ENCODE data around the gene MFSD11. TPM values are rescaled to one million over a fixed set of nuclear protein-coding genes. Genes with fewer than 3 reads are reported as not detected.
"Not testable (repeated sequence)": the region's sequence is repeated elsewhere in the genome, so short reads cannot be mapped to it uniquely, and the experiment has no call there.

MFSD11 gene
- total RNA-seq, 6 experiments from 2014 or later, result 16.1 to 23.4 (median 20.7) TPM

DNA sequence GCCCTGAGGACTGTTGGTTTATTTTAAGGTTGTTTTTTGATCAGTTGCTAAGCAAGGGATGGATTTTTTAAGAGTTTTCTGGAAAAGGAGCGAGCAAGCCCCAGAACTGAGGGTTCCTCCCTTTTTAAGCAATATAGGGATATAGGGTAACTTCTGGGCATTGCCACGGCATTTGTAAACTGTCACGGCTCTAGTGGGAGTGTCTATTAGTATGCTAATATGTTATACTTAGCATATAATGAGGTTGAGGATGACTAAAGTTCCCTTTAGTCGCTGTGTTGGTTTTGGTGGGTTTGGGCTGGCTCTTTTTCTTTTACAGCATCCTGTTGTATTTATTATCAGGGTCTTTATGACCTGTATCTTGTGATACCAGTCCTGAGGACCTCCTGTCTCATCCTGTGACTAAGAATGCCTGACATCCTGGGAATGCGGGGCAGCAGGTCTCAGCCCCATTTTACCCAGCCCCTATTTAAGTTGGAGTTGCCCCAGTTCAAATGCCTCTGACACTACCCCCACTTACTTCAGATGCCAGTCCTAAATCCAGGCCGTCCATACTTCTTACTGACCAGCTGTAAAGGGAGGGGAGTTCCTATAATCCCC is 59.4 kb downstream of the MFSD11 start:
- H3K4me3 Mint-ChIP-seq, result no peak overlapping the region
- no peak for DNase-seq
- peaks cover 8% of the 10 kb centered on the region for H3K27me3 Mint-ChIP-seq (ENCODE audit: insufficient read depth)
- H3K9me3 Mint-ChIP-seq, result no peaks in the 10 kb centered on the region
- H3K36me3 Mint-ChIP-seq (ENCODE audit: low read depth), result no peaks in the 10 kb centered on the region
- no peak overlapping the region for H3K27ac Mint-ChIP-seq
- peaks cover 7% of the 10 kb centered on the region; the same call in 1 of the 2 replicates for H3K4me1 Mint-ChIP-seq (ENCODE audit: low read depth)
- TF ChIP-seq, protein P1, sequence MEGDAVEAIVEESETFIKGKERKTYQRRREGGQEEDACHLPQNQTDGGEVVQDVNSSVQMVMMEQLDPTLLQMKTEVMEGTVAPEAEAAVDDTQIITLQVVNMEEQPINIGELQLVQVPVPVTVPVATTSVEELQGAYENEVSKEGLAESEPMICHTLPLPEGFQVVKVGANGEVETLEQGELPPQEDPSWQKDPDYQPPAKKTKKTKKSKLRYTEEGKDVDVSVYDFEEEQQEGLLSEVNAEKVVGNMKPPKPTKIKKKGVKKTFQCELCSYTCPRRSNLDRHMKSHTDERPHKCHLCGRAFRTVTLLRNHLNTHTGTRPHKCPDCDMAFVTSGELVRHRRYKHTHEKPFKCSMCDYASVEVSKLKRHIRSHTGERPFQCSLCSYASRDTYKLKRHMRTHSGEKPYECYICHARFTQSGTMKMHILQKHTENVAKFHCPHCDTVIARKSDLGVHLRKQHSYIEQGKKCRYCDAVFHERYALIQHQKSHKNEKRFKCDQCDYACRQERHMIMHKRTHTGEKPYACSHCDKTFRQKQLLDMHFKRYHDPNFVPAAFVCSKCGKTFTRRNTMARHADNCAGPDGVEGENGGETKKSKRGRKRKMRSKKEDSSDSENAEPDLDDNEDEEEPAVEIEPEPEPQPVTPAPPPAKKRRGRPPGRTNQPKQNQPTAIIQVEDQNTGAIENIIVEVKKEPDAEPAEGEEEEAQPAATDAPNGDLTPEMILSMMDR (IDR thresholded peaks at IDR 0.05), result no peak

DNA sequence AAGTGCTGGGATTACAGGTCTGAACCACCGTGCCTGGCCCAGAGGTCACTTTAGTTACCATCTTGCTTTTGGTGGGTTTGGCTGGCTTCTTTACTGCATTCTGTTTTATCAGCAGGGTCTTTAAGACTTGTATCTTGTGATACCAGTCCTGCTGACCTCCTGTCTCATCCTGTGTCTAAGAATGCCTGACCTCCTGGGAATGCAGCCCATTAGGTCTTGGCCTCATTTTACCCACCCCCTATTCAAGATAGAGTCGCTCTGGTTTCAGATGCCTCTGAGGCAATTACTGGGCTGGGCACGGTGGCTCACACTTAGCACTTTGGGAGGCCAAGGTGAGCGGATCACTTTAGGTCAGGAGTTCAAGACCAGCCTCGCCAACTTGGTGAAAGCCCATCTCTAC is 63.8 kb downstream of the MFSD11 start:
- H3K9me3 Mint-ChIP-seq, result peaks cover 2% of the 10 kb centered on the region; the same call in 1 of the 2 replicates
- no peak overlapping the region for H3K4me3 Mint-ChIP-seq
- TF ChIP-seq, protein P1 (IDR thresholded peaks at IDR 0.05), result no peak
- no peaks in the 10 kb centered on the region; the same call in 1 of the 2 replicates for H3K36me3 Mint-ChIP-seq (ENCODE audit: low read depth)
- no peak overlapping the region for H3K27ac Mint-ChIP-seq
- peaks cover 8% of the 10 kb centered on the region for H3K27me3 Mint-ChIP-seq (ENCODE audit: insufficient read depth)
- DNase-seq, result no peak
- peaks cover 7% of the 10 kb centered on the region; the same call in 1 of the 2 replicates for H3K4me1 Mint-ChIP-seq (ENCODE audit: low read depth)

DNA sequence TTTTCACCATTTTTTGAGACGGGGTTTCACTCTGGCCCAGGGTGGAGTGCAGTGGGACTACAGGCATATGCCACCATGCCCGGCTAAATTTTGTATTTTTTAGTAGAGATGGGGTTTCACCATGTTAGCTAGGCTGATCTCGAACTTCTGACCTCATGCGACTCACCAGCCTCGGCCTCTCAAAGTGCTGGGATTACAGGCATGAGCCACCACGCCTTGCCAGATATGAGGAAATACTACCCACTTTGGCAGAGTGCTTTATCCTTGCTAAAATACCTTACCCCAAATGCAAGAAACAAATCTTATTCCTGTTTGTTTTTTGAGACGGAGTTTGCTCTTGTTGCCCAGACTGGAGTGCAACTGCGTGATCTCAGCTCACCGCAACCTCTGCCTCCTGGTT is 67.4 kb downstream of the MFSD11 start:
- no peak for DNase-seq
- TF ChIP-seq, protein P1 (IDR thresholded peaks at IDR 0.05), result no peak
- Mint-ChIP-seq H3K4me3 (no peak overlapping the region), H3K27ac (no peak overlapping the region), H3K4me1 (ENCODE audit: low read depth) (no peaks in the 10 kb centered on the region), H3K9me3 (peaks cover 6% of the 10 kb centered on the region; the same call in 1 of the 2 replicates), H3K36me3 (ENCODE audit: low read depth) (no peaks in the 10 kb centered on the region; the same call in 1 of the 2 replicates), H3K27me3 (ENCODE audit: insufficient read depth) (peaks cover 14% of the 10 kb centered on the region)

DNA sequence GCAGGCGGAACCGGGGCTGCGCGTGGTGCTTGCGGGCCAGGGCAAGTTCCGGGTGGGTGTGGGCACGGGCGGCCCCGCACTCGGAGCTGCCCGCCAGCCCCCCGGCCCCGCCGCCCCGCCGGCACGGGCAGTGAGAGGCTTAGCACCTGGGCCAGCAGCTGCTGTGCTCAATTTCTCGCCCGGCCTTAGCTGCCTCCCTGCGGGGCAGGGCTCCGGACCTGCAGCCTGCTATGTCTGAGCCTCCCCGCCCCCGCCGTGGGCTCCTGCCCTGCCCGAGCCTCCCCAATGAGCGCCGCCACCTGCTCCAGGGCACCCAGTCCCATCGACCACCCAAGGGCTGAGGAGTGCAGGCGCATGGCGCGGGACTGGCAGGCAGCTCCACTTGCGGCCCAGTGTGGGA is 68.2 kb downstream of the MFSD11 start:
- H3K27ac Mint-ChIP-seq; H3K4me3 Mint-ChIP-seq; H3K4me1 Mint-ChIP-seq (ENCODE audit: low read depth); DNase-seq; H3K36me3 Mint-ChIP-seq (ENCODE audit: low read depth); H3K9me3 Mint-ChIP-seq: not testable (repeated sequence)
- H3K27me3 Mint-ChIP-seq (ENCODE audit: insufficient read depth), result peaks cover 12% of the 10 kb centered on the region

DNA sequence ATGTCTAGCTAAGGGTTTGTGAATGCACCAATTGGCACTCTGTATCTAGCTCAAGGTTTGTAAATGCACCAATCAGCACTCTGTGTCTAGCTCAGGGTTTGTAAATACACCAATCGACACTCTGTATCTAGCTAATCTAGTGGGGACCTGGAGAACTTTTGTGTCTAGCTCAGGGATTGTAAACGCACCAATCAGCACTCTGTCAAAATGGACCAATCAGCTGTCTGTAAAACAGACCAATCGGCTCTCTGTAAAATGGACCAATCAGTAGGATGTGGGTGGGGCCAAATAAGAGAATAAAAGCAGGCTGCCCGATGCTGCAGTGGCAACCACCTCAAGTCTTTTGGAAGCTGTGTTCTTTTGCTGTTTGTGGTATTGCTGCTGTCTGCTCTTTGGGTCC is 68.8 kb downstream of the MFSD11 start:
- H3K4me1 Mint-ChIP-seq (ENCODE audit: low read depth); H3K27ac Mint-ChIP-seq; H3K4me3 Mint-ChIP-seq; H3K36me3 Mint-ChIP-seq (ENCODE audit: low read depth); H3K9me3 Mint-ChIP-seq; DNase-seq: not testable (repeated sequence)
- H3K27me3 Mint-ChIP-seq (ENCODE audit: insufficient read depth), result peaks cover 12% of the 10 kb centered on the region

DNA sequence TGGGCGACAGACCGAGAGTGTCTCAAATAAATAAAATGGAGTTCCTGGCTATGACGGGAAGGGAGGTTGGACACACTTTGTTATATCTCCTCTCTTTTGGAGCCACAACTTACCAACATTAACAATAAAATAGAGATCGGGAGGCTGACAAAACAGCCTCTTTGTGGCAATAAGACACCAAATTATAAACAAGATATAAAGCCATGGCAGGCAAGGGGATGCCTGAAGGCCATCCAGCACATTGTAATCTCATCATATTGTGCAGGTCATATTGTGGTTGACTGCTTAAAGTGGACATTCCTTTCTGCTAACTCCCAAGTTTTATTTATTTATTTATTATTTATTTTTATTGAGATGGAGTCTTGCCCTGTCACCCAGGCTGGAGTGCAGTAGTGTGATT is 70.4 kb downstream of the MFSD11 start:
- TF ChIP-seq, protein P1 (IDR thresholded peaks at IDR 0.05), result no peak
- Mint-ChIP-seq H3K4me1 (ENCODE audit: low read depth) (no peaks in the 10 kb centered on the region), H3K9me3 (peaks cover 6% of the 10 kb centered on the region; the same call in 1 of the 2 replicates), H3K27ac (no peak overlapping the region), H3K4me3 (no peak overlapping the region), H3K27me3 (ENCODE audit: insufficient read depth) (peaks cover 24% of the 10 kb centered on the region), H3K36me3 (ENCODE audit: low read depth) (no peaks in the 10 kb centered on the region; the same call in 1 of the 2 replicates)
- no peak for DNase-seq

Measured in HFFc6 (cell line).